Esophagus muscularis mucosa (tissue), 4 donors: ENCODE results near the gene ZSCAN21. TPM values are rescaled to one million over a fixed set of nuclear protein-coding genes. Genes with fewer than 3 reads are reported as not detected.
"Not testable (repeated sequence)": the region's sequence is repeated elsewhere in the genome, so short reads cannot be mapped to it uniquely, and the experiment has no call there.

Experiments used
- DNase-seq: peaks from one replicate; pipeline ENCODE4 v3.0.0-alpha.2; 2017; ENCODE audit errors: extremely low spot score
- H3K27ac ChIP-seq, 4 donors: fragments of 200-600 bp; sonication (generic); replicated peaks in 1 of 4; 1 replicate in 3 of 4; 2 replicates in 1 of 4; pipeline ENCODE4 v1.5.1; 2016 to 2019; ENCODE audit warnings: mild to moderate bottlenecking in 1 of 4
- H3K27me3 ChIP-seq, 4 donors: fragments of 200-600 bp; sonication (generic); one replicate each; pipeline versions ENCODE4 v1.5.1 to v1.6.0; 2016 to 2019
- H3K36me3 ChIP-seq, 4 donors: fragments of 200-600 bp; sonication (generic); one replicate each; pipeline ENCODE4 v1.5.1; 2016 to 2019
- H3K4me1 ChIP-seq, 4 donors: fragments of 200-600 bp; sonication (generic); one replicate each; pipeline ENCODE4 v1.5.1; 2016 to 2019
- H3K4me3 ChIP-seq, 4 donors: fragments of 200-600 bp; sonication (generic); 1 replicate in 2 of 4; 2 replicates in 2 of 4; pipeline ENCODE4 v1.5.1; 2016 to 2019; ENCODE audit warnings: mild to moderate bottlenecking in 4 of 4, moderate library complexity in 1 of 4
- H3K9me3 ChIP-seq, 4 donors: fragments of 200-600 bp; sonication (generic); 1 replicate in 3 of 4; 2 replicates in 1 of 4; pipeline ENCODE4 v1.5.1; 2016 to 2019
- CTCF ChIP-seq, 3 experiments: fragments of 200-600 bp in 2 of 3; fragments of 450-650 bp in 1 of 3; sonication (generic) in 2 of 3; IDR thresholded peaks; one replicate each; pipeline ENCODE4 v1.5.1; 2017 to 2019; ENCODE audit warnings: antibody characterized with exemption in 3 of 3, mild to moderate bottlenecking in 2 of 3, moderate library complexity in 1 of 3
- EP300 ChIP-seq: sonication (generic); formaldehyde crosslinking; IDR thresholded peaks from one replicate; pipeline ENCODE4 v1.6.1; 2017; ENCODE audit warnings: antibody characterized with exemption
- POLR2A ChIP-seq: fragments of 450-650 bp; IDR thresholded peaks from one replicate; pipeline ENCODE4 v1.6.1; 2017; ENCODE audit warnings: antibody characterized with exemption, moderate library complexity, mild to moderate bottlenecking, low read depth
- POLR2AphosphoS5 ChIP-seq, 2 donors: sonication (generic); formaldehyde crosslinking; IDR thresholded peaks; one replicate each; pipeline ENCODE4 v1.6.1; 2017; ENCODE audit warnings: antibody characterized with exemption in 2 of 2
- WGBS: methylation state at CpG from one replicate; pipeline ENCODE4 v1.1.5; 2018; 5-methylcytosine and 5-hydroxymethylcytosine counted together
- intact Hi-C: fragments of 100-400 bp; cut with DNase I; formaldehyde crosslinking; loops from one replicate; pipeline ENCODE4 v1.15.1; 2023
- total RNA-seq, 4 donors: library from RNA; depleted of rRNA; stranded (reverse); fragments of >200 nt; gene quantifications; one replicate each; pipeline versions ENCODE4 v1.1.0 to v1.2.1, GENCODE V29; 2016

Gene ZSCAN21
- total RNA-seq, 4 donors from 2014 or later: 12.9 to 18.4 (median 16.1) TPM

DNA sequence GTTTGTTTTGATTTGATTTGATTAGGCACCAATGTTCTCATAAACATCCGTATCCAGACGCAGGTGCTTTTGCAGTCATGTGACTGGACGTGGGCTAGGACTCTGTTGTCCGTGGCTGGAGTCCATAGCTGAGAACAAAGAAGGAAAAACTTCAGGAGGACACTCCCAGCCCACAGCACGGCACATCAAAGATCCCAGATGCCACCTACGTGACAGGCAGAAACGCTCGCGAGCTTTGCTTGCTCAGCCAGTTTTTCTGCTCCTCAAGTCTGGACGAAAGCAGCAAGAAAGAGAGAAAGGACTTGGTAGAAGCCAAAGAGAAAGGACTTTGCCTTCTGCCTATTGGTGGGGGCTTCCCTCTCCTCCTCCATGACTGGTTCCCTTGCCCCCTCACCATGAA, 41.0 kb upstream of the ZSCAN21 start:
- H3K9me3 ChIP-seq: no peaks in the 10 kb centered on the region
- no peak for TF ChIP-seq POLR2A
- TF ChIP-seq EP300: no peak
- TF ChIP-seq CTCF (IDR thresholded peaks at IDR 0.05): no peak
- no peak for TF ChIP-seq POLR2AphosphoS5 (IDR thresholded peaks at IDR 0.05)
- 74% methylated on average over 10 of the region's 10 CpGs for WGBS
- H3K36me3 ChIP-seq: no peaks in the 10 kb centered on the region
- H3K27me3 ChIP-seq: no peaks in the 10 kb centered on the region
- no peak overlapping the region for H3K27ac ChIP-seq
- DNase-seq: no peak
- no peak overlapping the region for H3K4me3 ChIP-seq
- intact Hi-C loops: no loop called here
- no peaks in the 10 kb centered on the region for H3K4me1 ChIP-seq

- 88% methylated on average over 6 of the region's 8 CpGs for WGBS
- H3K27ac ChIP-seq, H3K4me3 ChIP-seq, H3K36me3 ChIP-seq, H3K4me1 ChIP-seq, H3K9me3 ChIP-seq, DNase-seq, intact Hi-C loops, H3K27me3 ChIP-seq: not testable (repeated sequence)
These were observed 39.6 kb upstream of the ZSCAN21 start for GRCh38 chr7:100009952-100010351.

GRCh38 chr7:100010901-100011300, 38.7 kb upstream of the ZSCAN21 start:
- TF ChIP-seq POLR2AphosphoS5 (IDR thresholded peaks at IDR 0.05) (no peak), POLR2A (no peak), CTCF (IDR thresholded peaks at IDR 0.05) (no peak), EP300 (no peak)
- Histone ChIP-seq H3K4me1 (peaks cover 4 to 6% (median 5%) of the 10 kb centered on the region in 4 donors), H3K9me3 (no peaks in the 10 kb centered on the region), H3K27me3 (no peaks in the 10 kb centered on the region), H3K4me3 (no peak overlapping the region), H3K36me3 (no peaks in the 10 kb centered on the region), H3K27ac (no peak overlapping the region)
- no peak for DNase-seq
- WGBS: 74% methylated on average over 2 of the region's 2 CpGs
- intact Hi-C loops: no loop called here

DNA sequence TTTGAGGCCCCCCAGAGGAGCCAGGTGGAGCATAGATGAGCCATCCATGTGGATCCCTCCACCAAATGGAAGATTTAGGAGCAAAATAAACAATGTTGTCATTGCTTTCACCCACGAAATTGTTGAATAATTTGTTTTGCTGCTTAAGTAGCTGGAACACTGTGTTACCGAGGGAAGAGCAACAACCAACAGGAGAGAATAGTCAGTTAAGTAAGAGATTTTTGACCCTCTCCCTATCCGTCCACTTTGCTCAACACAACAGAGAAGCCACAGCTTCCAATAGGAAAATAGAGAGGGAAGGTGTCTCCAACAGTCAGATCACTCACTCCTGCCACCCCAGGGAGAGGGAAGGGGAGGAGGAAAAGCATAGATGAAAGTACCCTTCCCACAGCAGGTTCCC, 38.1 kb upstream of the ZSCAN21 start:
- no peak for DNase-seq
- H3K27me3 ChIP-seq: no peaks in the 10 kb centered on the region
- H3K36me3 ChIP-seq: no peaks in the 10 kb centered on the region
- H3K4me1 ChIP-seq: peaks cover 5 to 10% (median 8%) of the 10 kb centered on the region in 4 donors
- H3K4me3 ChIP-seq: no peak overlapping the region
- no peaks in the 10 kb centered on the region for H3K9me3 ChIP-seq
- TF ChIP-seq POLR2A (no peak), EP300 (no peak), CTCF (IDR thresholded peaks at IDR 0.05) (no peak), POLR2AphosphoS5 (IDR thresholded peaks at IDR 0.05) (no peak)
- WGBS: 51% methylated on average over 3 of the region's 3 CpGs
- H3K27ac ChIP-seq: no peak overlapping the region
- intact Hi-C loops: no loop called here

GRCh38 chr7:100012385-100013327, 36.9 kb upstream of the ZSCAN21 start:
- H3K36me3 ChIP-seq, H3K4me3 ChIP-seq, H3K9me3 ChIP-seq, H3K27me3 ChIP-seq, H3K27ac ChIP-seq, intact Hi-C loops, DNase-seq: not testable (repeated sequence)
- WGBS: 78% methylated on average over 13 of the region's 14 CpGs
- peaks cover 16 to 22% (median 20%) of the 10 kb centered on the region in 4 donors for H3K4me1 ChIP-seq

DNA sequence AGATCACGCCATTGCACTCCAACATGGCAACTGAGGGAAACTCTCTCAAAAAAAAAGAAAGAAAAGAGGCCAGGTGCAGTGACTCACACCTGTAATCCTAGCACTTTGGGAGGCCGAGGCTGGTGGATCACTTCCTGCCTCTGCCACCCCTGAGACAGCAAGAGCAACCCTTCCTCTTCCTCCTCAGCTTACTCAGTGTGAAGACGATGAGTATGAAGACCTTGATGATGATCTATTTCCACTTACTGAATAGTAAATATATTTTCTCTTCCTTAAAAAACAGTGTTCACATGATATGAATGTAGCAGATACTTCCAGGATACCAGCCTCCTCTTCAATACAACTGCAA, 36.3 kb upstream of the ZSCAN21 start:
- no peak for TF ChIP-seq POLR2A
- TF ChIP-seq POLR2AphosphoS5 (IDR thresholded peaks at IDR 0.05): no peak
- no peak for TF ChIP-seq EP300
- TF ChIP-seq CTCF (IDR thresholded peaks at IDR 0.05): no peak
- Histone ChIP-seq H3K36me3 (no peaks in the 10 kb centered on the region), H3K4me1 (peaks cover 20 to 28% (median 26%) of the 10 kb centered on the region in 4 donors), H3K4me3 (no peak overlapping the region), H3K27me3 (no peaks in the 10 kb centered on the region), H3K9me3 (no peaks in the 10 kb centered on the region), H3K27ac (no peak overlapping the region)
- WGBS: 76% methylated on average over 3 of the region's 3 CpGs
- no peak for DNase-seq
- intact Hi-C loops: no loop called here
